ENCODE measurements around the gene CYP21A2. TPM values are rescaled to one million over a fixed set of nuclear protein-coding genes. Genes with fewer than 3 reads are reported as not detected.

Gene CYP21A2
- total and polyA plus RNA-seq, 7 donors = 0.57 to 4.9 (median 2.0) TPM; not detected in 1

GRCh38 chr6:32089082-32089828 lies 51.0 kb downstream of the CYP21A2 start:
- no peak overlapping the region for H3K4me3 ChIP-seq
- H3K27ac ChIP-seq = peak overlapping the region in 2 of 4 donors; percentile 67 to 78
- 86% methylated on average over 10 of the region's 10 CpGs for WGBS, 2 donors
- TF ChIP-seq, protein P1, sequence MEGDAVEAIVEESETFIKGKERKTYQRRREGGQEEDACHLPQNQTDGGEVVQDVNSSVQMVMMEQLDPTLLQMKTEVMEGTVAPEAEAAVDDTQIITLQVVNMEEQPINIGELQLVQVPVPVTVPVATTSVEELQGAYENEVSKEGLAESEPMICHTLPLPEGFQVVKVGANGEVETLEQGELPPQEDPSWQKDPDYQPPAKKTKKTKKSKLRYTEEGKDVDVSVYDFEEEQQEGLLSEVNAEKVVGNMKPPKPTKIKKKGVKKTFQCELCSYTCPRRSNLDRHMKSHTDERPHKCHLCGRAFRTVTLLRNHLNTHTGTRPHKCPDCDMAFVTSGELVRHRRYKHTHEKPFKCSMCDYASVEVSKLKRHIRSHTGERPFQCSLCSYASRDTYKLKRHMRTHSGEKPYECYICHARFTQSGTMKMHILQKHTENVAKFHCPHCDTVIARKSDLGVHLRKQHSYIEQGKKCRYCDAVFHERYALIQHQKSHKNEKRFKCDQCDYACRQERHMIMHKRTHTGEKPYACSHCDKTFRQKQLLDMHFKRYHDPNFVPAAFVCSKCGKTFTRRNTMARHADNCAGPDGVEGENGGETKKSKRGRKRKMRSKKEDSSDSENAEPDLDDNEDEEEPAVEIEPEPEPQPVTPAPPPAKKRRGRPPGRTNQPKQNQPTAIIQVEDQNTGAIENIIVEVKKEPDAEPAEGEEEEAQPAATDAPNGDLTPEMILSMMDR (IDR thresholded peaks at IDR 0.05) = no peak
- TF ChIP-seq POLR2A (IDR thresholded peaks at IDR 0.05) (no peak), EP300 (IDR thresholded peaks at IDR 0.05) (no peak), POLR2AphosphoS5 (IDR thresholded peaks at IDR 0.05) (no peak)
- H3K27me3 ChIP-seq = peaks cover 0 to 23% (median 15%) of the 10 kb centered on the region in 3 donors
- DNase-seq = peak; percentile 57
- intact Hi-C loops (cut with DNase I) = no loop called here
- H3K9me3 ChIP-seq = no peaks in the 10 kb centered on the region
- no peaks in the 10 kb centered on the region for H3K36me3 ChIP-seq
- H3K4me1 ChIP-seq = peaks cover 0 to 41% (median 37%) of the 10 kb centered on the region in 4 donors

Small RNA genes within 50 kb of the gene (small RNA-seq; reads per million reads assigned to genes)
- 0 reads per million in 3 donors for gene RNA5SP206

Other genes with a start within 250 kb of the CYP21A2 start
- gene VARS1, start 242.7 kb upstream of the CYP21A2 start, total RNA-seq = 10 to 100 TPM; 16.0 to 36.2 (median 27.7) TPM
- 10 to 100 TPM in 1 of 3 donors, 1 to 10 TPM in 2; 6.0 to 50.9 (median 6.0) TPM for gene VARS1, start 242.7 kb upstream of the CYP21A2 start, polyA plus RNA-seq
- 10 to 100 TPM; 29.6 to 53.5 (median 48.1) TPM for gene LSM2, start 231.4 kb upstream of the CYP21A2 start, total RNA-seq
- gene LSM2, start 231.4 kb upstream of the CYP21A2 start, polyA plus RNA-seq = 10 to 100 TPM; 28.4 to 94.7 (median 49.9) TPM
- 1 to 10 TPM; 1.1 to 2.3 (median 1.8) TPM for gene HSPA1L, start 223.1 kb upstream of the CYP21A2 start, total RNA-seq
- gene HSPA1L, start 223.1 kb upstream of the CYP21A2 start, polyA plus RNA-seq = 1 to 10 TPM in 1 of 3 donors, under 1 TPM in 2; 0.23 to 1.2 (median 0.60) TPM
- gene HSPA1A, start 222.9 kb upstream of the CYP21A2 start, total RNA-seq = 100 to 1,000 TPM; 147 to 321 (median 168) TPM
- gene HSPA1A, start 222.9 kb upstream of the CYP21A2 start, polyA plus RNA-seq = 10 to 100 TPM; 39.0 to 70.1 (median 63.1) TPM
- gene HSPA1B, start 210.7 kb upstream of the CYP21A2 start, total RNA-seq = 100 to 1,000 TPM in 3 of 4 donors, 10 to 100 TPM in 1; 72.6 to 237 (median 113) TPM
- 100 to 1,000 TPM in 1 of 3 donors, 10 to 100 TPM in 2; 63.1 to 116 (median 64.3) TPM for gene HSPA1B, start 210.7 kb upstream of the CYP21A2 start, polyA plus RNA-seq
- gene NEU1, start 175.6 kb upstream of the CYP21A2 start, total RNA-seq = 10 to 100 TPM; 31.3 to 43.2 (median 33.6) TPM
- 10 to 100 TPM; 15.0 to 41.1 (median 31.9) TPM for gene NEU1, start 175.6 kb upstream of the CYP21A2 start, polyA plus RNA-seq
- 1 to 10 TPM in 2 of 4 donors, not detected in 2; 1.4 to 8.0 TPM for gene SLC44A4, start 159.4 kb upstream of the CYP21A2 start, total RNA-seq
- gene SLC44A4, start 159.4 kb upstream of the CYP21A2 start, polyA plus RNA-seq = 100 to 1,000 TPM in 2 of 3 donors, 10 to 100 TPM in 1; 78.1 to 252 (median 106) TPM
- 10 to 100 TPM; 31.3 to 34.3 (median 33.8) TPM for gene EHMT2, start 140.7 kb upstream of the CYP21A2 start, total RNA-seq
- 10 to 100 TPM; 11.8 to 45.0 (median 17.4) TPM for gene EHMT2, start 140.7 kb upstream of the CYP21A2 start, polyA plus RNA-seq
- gene ZBTB12, start 136.3 kb upstream of the CYP21A2 start, total RNA-seq = 1 to 10 TPM in 3 of 4 donors, under 1 TPM in 1; 0.83 to 2.1 (median 1.1) TPM
- gene ZBTB12, start 136.3 kb upstream of the CYP21A2 start, polyA plus RNA-seq = 1 to 10 TPM in 2 of 3 donors, under 1 TPM in 1; 0.92 to 4.3 (median 1.2) TPM
- 10 to 100 TPM in 3 of 4 donors, 1 to 10 TPM in 1; 4.9 to 17.7 (median 13.6) TPM for gene C2, start 110.7 kb upstream of the CYP21A2 start, total RNA-seq
- 10 to 100 TPM; 10.2 to 39.2 (median 23.1) TPM for gene C2, start 110.7 kb upstream of the CYP21A2 start, polyA plus RNA-seq
- gene CFB, start 92.3 kb upstream of the CYP21A2 start, total RNA-seq = 10 to 100 TPM; 14.3 to 40.0 (median 28.7) TPM
- gene CFB, start 92.3 kb upstream of the CYP21A2 start, polyA plus RNA-seq = 100 to 1,000 TPM in 1 of 3 donors, 1 to 10 TPM in 2; 3.6 to 118 (median 9.5) TPM
- 10 to 100 TPM; 60.1 to 96.9 (median 75.8) TPM for gene NELFE, start 79.4 kb upstream of the CYP21A2 start, total RNA-seq
- gene NELFE, start 79.4 kb upstream of the CYP21A2 start, polyA plus RNA-seq = 10 to 100 TPM; 52.5 to 73.5 (median 58.9) TPM
- 10 to 100 TPM; 22.1 to 73.4 (median 33.4) TPM for gene SKIC2, start 79.2 kb upstream of the CYP21A2 start, total RNA-seq
- 10 to 100 TPM; 25.0 to 68.2 (median 30.6) TPM for gene SKIC2, start 79.2 kb upstream of the CYP21A2 start, polyA plus RNA-seq
- gene DXO, start 66.3 kb upstream of the CYP21A2 start, total RNA-seq = 10 to 100 TPM; 11.4 to 22.7 (median 18.3) TPM
- 10 to 100 TPM in 1 of 3 donors, 1 to 10 TPM in 2; 8.4 to 17.3 (median 9.9) TPM for gene DXO, start 66.3 kb upstream of the CYP21A2 start, polyA plus RNA-seq
- 100 to 1,000 TPM in 3 of 4 donors, 10 to 100 TPM in 1; 46.7 to 254 (median 179) TPM for gene C4A, start 56.4 kb upstream of the CYP21A2 start, total RNA-seq
- gene C4A, start 56.4 kb upstream of the CYP21A2 start, polyA plus RNA-seq = 10 to 100 TPM in 1 of 3 donors, 1 to 10 TPM in 2; 2.3 to 63.4 (median 3.0) TPM
- gene C4B, start 23.6 kb upstream of the CYP21A2 start, total RNA-seq = 100 to 1,000 TPM in 2 of 4 donors, 10 to 100 TPM in 2; 74.2 to 291 (median 155) TPM
- gene C4B, start 23.6 kb upstream of the CYP21A2 start, polyA plus RNA-seq = 10 to 100 TPM in 1 of 3 donors, 1 to 10 TPM in 2; 3.2 to 64.7 (median 4.2) TPM
- gene TNXB, start 70.9 kb downstream of the CYP21A2 start, total RNA-seq = 100 to 1,000 TPM in 3 of 4 donors, 10 to 100 TPM in 1; 66.0 to 224 (median 116) TPM
- 10 to 100 TPM in 1 of 3 donors, 1 to 10 TPM in 2; 1.4 to 16.4 (median 7.2) TPM for gene TNXB, start 70.9 kb downstream of the CYP21A2 start, polyA plus RNA-seq
- 10 to 100 TPM; 24.5 to 73.4 (median 24.8) TPM for gene ATF6B, start 89.8 kb downstream of the CYP21A2 start, total RNA-seq
- gene ATF6B, start 89.8 kb downstream of the CYP21A2 start, polyA plus RNA-seq = 10 to 100 TPM; 10.9 to 93.6 (median 14.4) TPM
- gene FKBPL, start 91.9 kb downstream of the CYP21A2 start, total RNA-seq = 1 to 10 TPM; 2.1 to 5.5 (median 4.2) TPM
- 10 to 100 TPM in 1 of 3 donors, 1 to 10 TPM in 2; 4.9 to 10.4 (median 6.0) TPM for gene FKBPL, start 91.9 kb downstream of the CYP21A2 start, polyA plus RNA-seq
- gene PRRT1, start 113.5 kb downstream of the CYP21A2 start, total RNA-seq = 1 to 10 TPM; 1.8 to 6.1 (median 3.1) TPM
- gene PRRT1, start 113.5 kb downstream of the CYP21A2 start, polyA plus RNA-seq = 1 to 10 TPM in 2 of 3 donors, under 1 TPM in 1; 0.46 to 3.3 (median 1.8) TPM
- 100 to 1,000 TPM in 2 of 4 donors, 10 to 100 TPM in 2; 15.5 to 126 (median 62.7) TPM for gene PPT2, start 115.7 kb downstream of the CYP21A2 start, total RNA-seq
- gene PPT2, start 115.7 kb downstream of the CYP21A2 start, polyA plus RNA-seq = 10 to 100 TPM in 1 of 3 donors, 1 to 10 TPM in 2; 3.0 to 13.0 (median 5.4) TPM
- 10 to 100 TPM in 3 of 4 donors, 1 to 10 TPM in 1; 8.1 to 24.4 (median 14.3) TPM for gene EGFL8, start 126.2 kb downstream of the CYP21A2 start, total RNA-seq
- 10 to 100 TPM in 2 of 3 donors, 1 to 10 TPM in 1; 2.3 to 15.1 (median 13.8) TPM for gene EGFL8, start 126.2 kb downstream of the CYP21A2 start, polyA plus RNA-seq
- gene AGPAT1, start 137.7 kb downstream of the CYP21A2 start, total RNA-seq = 10 to 100 TPM; 32.4 to 45.7 (median 36.5) TPM
- 10 to 100 TPM; 36.6 to 54.2 (median 37.9) TPM for gene AGPAT1, start 137.7 kb downstream of the CYP21A2 start, polyA plus RNA-seq
- 100 to 1,000 TPM in 2 of 4 donors, 10 to 100 TPM in 2; 61.5 to 118 (median 95.1) TPM for gene RNF5, start 140.0 kb downstream of the CYP21A2 start, total RNA-seq
- gene RNF5, start 140.0 kb downstream of the CYP21A2 start, polyA plus RNA-seq = 100 to 1,000 TPM in 2 of 3 donors, 10 to 100 TPM in 1; 95.2 to 220 (median 189) TPM
- gene AGER, start 145.8 kb downstream of the CYP21A2 start, total RNA-seq = 1 to 10 TPM; 1.9 to 8.9 (median 5.3) TPM
- gene AGER, start 145.8 kb downstream of the CYP21A2 start, polyA plus RNA-seq = 10 to 100 TPM in 1 of 3 donors, 1 to 10 TPM in 1, not detected in 1; 2.4 to 10.6 TPM
- gene PBX2, start 151.8 kb downstream of the CYP21A2 start, total RNA-seq = 10 to 100 TPM; 53.6 to 67.7 (median 57.0) TPM
- 10 to 100 TPM; 16.6 to 55.2 (median 19.8) TPM for gene PBX2, start 151.8 kb downstream of the CYP21A2 start, polyA plus RNA-seq
- 10 to 100 TPM in 3 of 4 donors, 1 to 10 TPM in 1; 5.0 to 13.3 (median 10.4) TPM for gene GPSM3, start 154.2 kb downstream of the CYP21A2 start, total RNA-seq
- gene GPSM3, start 154.2 kb downstream of the CYP21A2 start, polyA plus RNA-seq = 10 to 100 TPM; 15.5 to 56.2 (median 15.6) TPM
- 10 to 100 TPM in 1 of 4 donors, 1 to 10 TPM in 3; 5.4 to 23.0 (median 6.3) TPM for gene NOTCH4, start 185.7 kb downstream of the CYP21A2 start, total RNA-seq
- 1 to 10 TPM; 1.2 to 9.9 (median 1.8) TPM for gene NOTCH4, start 185.7 kb downstream of the CYP21A2 start, polyA plus RNA-seq